Kidney (tissue), 14 donors: ENCODE data around the gene CUL3. TPM values are rescaled to one million over a fixed set of nuclear protein-coding genes. Genes with fewer than 3 reads are reported as not detected.

Experiments used
- DNase-seq, 5 donors: peaks; one replicate each; pipeline ENCODE4 v3.0.0-alpha.2; 2013 to 2020
- FAIRE-seq: peaks from 2 replicates; lab custom pipeline; 2012; peaks lifted over from hg19 to GRCh38; lab: Jason Lieb, UNC
- H3K27ac ChIP-seq, 2 donors: one replicate each; pipeline ENCODE4 v1.7.0; 2013; ENCODE audit warnings: low read depth in 2 of 2, low read length in 2 of 2, inconsistent platforms in 1 of 2
- H3K27me3 ChIP-seq: one replicate; pipeline ENCODE4 v1.7.1; 2013; ENCODE audit warnings: low read length, inconsistent platforms; ENCODE audit not compliant: control insufficient read depth, insufficient read depth
- H3K36me3 ChIP-seq, 3 donors: one replicate each; pipeline versions ENCODE4 v1.7.0 to v1.7.1; 2013; ENCODE audit warnings: low read length in 3 of 3, control low read depth in 1 of 3, inconsistent platforms in 1 of 3; ENCODE audit not compliant: insufficient read depth in 3 of 3, control insufficient read depth in 2 of 3
- H3K4me1 ChIP-seq, 3 donors: one replicate each; pipeline versions ENCODE4 v1.7.0 to v1.7.1; 2013; ENCODE audit warnings: low read length in 3 of 3, inconsistent platforms in 1 of 3, low read depth in 1 of 3; ENCODE audit not compliant: control insufficient read depth in 2 of 3, insufficient read depth in 2 of 3
- H3K4me3 ChIP-seq, 3 donors: one replicate each; pipeline versions ENCODE4 v1.7.0 to v1.8.1; 2013; ENCODE audit warnings: low read length in 3 of 3, control low read depth in 1 of 3, inconsistent platforms in 1 of 3
- H3K9ac ChIP-seq, 3 donors: one replicate each; pipeline versions ENCODE4 v1.7.0 to v1.7.1; 2013; ENCODE audit warnings: low read length in 3 of 3, control low read depth in 1 of 3, inconsistent platforms in 1 of 3
- H3K9me3 ChIP-seq, 3 donors: one replicate each; pipeline versions ENCODE4 v1.7.0 to v1.7.1; 2013; ENCODE audit warnings: low read length in 3 of 3, control low read depth in 1 of 3, inconsistent platforms in 1 of 3; ENCODE audit not compliant: control insufficient read depth in 2 of 3, insufficient read depth in 1 of 3
- intact Hi-C: fragments of 100-400 bp; cut with DNase I; formaldehyde crosslinking; loops from one replicate; pipeline ENCODE4 v1.11.1; 2022
- polyA plus RNA-seq: library from polyadenylated mRNA; stranded (reverse); fragments of 350-450 nt; fragmentation: Illumina TruSeq; extraction: RNeasy Lipid Tissue Mini Kit (QIAGEN cat#74804); gene quantifications from one replicate; pipeline ENCODE4 v1.2.3, GENCODE V29; 2014; ENCODE audit warnings: low read depth, low replicate concordance; ENCODE audit not compliant: insufficient read depth
- total RNA-seq: library from RNA; stranded (reverse); fragmentation: NEBNext Ultra II Directional; extraction: Animal tissue kit (Norgen Biotek cat#: 25700); gene quantifications from one replicate; pipeline ENCODE4 v1.2.1, GENCODE V29; 2021
- TF ChIP-seq, protein P1 (sequence below): IDR thresholded peaks from 3 replicates; pipeline ENCODE4 v1.5.1; 2012; ENCODE audit warnings: mild to moderate bottlenecking, moderate library complexity, borderline replicate concordance; ENCODE audit not compliant: insufficient read depth; ENCODE audit errors: extremely low read depth
- donor health status: control.
- donor health status: control.
- donor health status: control.
- donor health status: control.
- donor health status: control.
- donor health status: DM: yes; HTN: yes; CAD: no.
- donor health status: Normal renal cell carcinoma (clear cell type).

CUL3 gene
- total and polyA plus RNA-seq, 2 donors from 2014 or later = 78.5 to 81.2 TPM

DNA sequence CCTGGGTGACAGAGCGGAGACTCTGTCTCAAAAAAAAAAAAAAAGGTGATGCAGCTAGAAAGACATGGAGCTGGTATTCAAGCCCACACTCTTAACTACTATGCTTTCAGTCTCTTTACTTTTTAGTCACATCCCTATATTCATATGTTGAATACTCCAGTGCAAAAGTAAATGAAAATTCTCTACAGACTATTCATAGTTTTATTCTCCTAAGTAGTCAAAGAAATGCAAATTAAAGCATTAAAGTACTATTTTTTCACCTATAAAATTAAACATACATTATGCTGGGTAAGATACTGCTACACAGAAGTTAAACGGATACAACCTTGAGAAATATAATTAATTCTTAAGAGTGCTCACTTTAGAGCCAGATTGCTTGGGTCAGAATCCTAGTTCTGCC, 7.6 kb downstream of the CUL3 start:
- Histone ChIP-seq H3K36me3 (no peaks in the 10 kb centered on the region), H3K27ac (no peak overlapping the region), H3K9ac (no peak overlapping the region), H3K27me3 (no peaks in the 10 kb centered on the region), H3K9me3 (no peaks in the 10 kb centered on the region), H3K4me3 (no peak overlapping the region), H3K4me1 (peaks cover 1 to 26% (median 17%) of the 10 kb centered on the region in 3 donors)
- intact Hi-C loops = no loop called here
- FAIRE-seq = no peak
- no peak for DNase-seq
- TF ChIP-seq, protein P1, sequence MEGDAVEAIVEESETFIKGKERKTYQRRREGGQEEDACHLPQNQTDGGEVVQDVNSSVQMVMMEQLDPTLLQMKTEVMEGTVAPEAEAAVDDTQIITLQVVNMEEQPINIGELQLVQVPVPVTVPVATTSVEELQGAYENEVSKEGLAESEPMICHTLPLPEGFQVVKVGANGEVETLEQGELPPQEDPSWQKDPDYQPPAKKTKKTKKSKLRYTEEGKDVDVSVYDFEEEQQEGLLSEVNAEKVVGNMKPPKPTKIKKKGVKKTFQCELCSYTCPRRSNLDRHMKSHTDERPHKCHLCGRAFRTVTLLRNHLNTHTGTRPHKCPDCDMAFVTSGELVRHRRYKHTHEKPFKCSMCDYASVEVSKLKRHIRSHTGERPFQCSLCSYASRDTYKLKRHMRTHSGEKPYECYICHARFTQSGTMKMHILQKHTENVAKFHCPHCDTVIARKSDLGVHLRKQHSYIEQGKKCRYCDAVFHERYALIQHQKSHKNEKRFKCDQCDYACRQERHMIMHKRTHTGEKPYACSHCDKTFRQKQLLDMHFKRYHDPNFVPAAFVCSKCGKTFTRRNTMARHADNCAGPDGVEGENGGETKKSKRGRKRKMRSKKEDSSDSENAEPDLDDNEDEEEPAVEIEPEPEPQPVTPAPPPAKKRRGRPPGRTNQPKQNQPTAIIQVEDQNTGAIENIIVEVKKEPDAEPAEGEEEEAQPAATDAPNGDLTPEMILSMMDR = no peak

DNA sequence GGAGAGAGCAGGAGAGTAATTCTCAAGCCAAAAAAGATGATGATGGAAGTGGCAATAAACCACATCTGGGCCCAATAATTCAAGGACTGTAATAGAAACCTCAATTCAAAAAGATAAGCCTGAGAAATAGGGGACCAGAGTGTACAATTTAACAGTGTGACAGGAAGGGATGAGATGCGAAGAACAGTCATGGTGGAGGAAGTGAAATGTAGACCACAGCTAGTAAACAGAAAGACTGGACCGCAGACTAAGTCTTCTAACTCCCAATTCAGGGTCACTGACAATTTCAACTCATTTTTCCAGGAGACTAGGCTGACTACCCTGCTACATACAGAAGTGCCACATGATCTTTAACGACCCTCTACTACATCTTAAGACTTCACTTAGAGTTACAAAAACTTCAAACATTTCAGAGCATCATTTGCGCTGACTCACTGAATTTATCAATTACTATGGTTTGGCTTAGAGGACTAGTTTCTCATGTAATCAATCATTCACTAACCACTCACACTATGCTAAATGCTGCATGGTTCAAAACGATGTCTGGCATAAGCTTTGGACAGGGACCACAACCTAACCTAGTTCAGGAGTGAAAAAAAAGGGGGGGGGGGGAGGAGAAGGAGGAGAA, 9.0 kb downstream of the CUL3 start:
- FAIRE-seq (no peak), DNase-seq (no peak)
- Histone ChIP-seq H3K9ac (no peak overlapping the region), H3K4me3 (no peak overlapping the region), H3K27ac (no peak overlapping the region), H3K27me3 (no peaks in the 10 kb centered on the region), H3K4me1 (peaks cover 0 to 33% (median 20%) of the 10 kb centered on the region in 3 donors), H3K36me3 (no peaks in the 10 kb centered on the region), H3K9me3 (no peaks in the 10 kb centered on the region)
- intact Hi-C loops = no loop called here
- TF ChIP-seq, protein P1 = no peak

DNA sequence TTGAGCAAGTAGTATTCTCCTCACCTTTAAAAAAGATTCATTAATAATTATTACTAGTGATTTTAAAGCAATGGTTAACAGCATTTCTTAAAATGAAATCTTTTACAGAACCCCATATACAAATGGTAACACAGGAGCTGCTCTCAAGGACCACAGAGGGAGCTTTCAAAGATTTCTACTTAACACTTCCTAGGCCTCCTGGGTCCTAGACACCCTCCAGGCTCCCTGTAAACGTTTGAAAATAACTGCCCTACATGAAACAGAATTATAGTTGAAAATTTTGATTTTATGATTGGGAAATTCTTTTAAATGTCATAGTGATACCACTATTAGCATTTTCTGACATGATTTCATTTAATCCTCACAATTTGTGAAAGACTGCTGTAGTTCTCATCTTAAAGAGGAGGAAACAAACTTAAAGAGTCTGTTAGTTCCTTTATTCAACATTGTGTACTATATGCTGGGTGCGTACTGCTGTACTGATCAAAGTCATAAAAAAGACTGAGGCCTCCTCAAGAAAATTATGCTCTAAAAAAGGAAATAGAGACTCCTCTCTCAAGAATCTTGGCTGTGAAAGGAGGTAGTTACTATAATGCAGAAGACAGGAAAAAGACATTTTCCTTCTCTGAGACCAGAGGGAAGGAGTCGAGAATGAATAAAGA, 10.6 kb downstream of the CUL3 start:
- intact Hi-C loops = no loop called here
- DNase-seq = no peak
- no peak for FAIRE-seq
- no peak overlapping the region for H3K9ac ChIP-seq
- H3K27ac ChIP-seq = no peak overlapping the region
- H3K27me3 ChIP-seq = no peaks in the 10 kb centered on the region
- TF ChIP-seq, protein P1 = no peak
- H3K36me3 ChIP-seq = no peaks in the 10 kb centered on the region
- H3K9me3 ChIP-seq = no peaks in the 10 kb centered on the region
- peaks cover 0 to 46% (median 24%) of the 10 kb centered on the region in 3 donors for H3K4me1 ChIP-seq
- H3K4me3 ChIP-seq = no peak overlapping the region
